Erythroblast (primary cell): Measurements from ENCODE around the gene CDKAL1.

Source experiments
- GATA1 ChIP-seq: IDR thresholded peaks from 2 replicates; pipeline ENCODE4 v1.6.1; 2011; ENCODE audit warnings: low read depth, mild to moderate bottlenecking, control low read depth, low read length, moderate library complexity
- POLR2A ChIP-seq: IDR thresholded peaks from 2 replicates; pipeline ENCODE4 v1.6.1; 2011; ENCODE audit warnings: mild to moderate bottlenecking, low read length

DNA sequence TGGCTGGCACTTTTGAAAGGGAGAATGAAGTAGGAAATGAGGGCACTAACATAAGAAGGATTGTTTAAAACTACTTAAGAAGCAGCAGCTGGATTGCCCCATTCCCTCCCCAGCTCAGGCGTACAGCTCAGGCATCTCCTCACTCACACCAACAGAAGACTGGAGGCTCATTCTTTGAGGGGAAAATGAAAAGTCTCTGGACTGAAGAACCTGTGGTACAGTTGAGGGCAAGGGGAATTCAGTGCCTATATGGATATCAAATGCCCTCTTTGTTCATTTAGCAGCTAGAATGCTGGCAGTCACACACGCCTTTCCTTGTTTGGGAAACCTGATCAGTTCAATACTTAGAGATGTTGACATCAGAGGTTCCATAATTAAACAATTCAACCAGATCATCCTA is 557.2 kb downstream of the CDKAL1 start:
- TF ChIP-seq POLR2A (no peak), GATA1 (no peak)
